ENCODE data around the gene CHCHD4. TPM values are rescaled to one million over a fixed set of nuclear protein-coding genes. Genes with fewer than 3 reads are reported as not detected.

CHCHD4 gene
- polyA plus RNA-seq, 3 donors = 6.5 to 13.8 (median 13.6) TPM

DNA sequence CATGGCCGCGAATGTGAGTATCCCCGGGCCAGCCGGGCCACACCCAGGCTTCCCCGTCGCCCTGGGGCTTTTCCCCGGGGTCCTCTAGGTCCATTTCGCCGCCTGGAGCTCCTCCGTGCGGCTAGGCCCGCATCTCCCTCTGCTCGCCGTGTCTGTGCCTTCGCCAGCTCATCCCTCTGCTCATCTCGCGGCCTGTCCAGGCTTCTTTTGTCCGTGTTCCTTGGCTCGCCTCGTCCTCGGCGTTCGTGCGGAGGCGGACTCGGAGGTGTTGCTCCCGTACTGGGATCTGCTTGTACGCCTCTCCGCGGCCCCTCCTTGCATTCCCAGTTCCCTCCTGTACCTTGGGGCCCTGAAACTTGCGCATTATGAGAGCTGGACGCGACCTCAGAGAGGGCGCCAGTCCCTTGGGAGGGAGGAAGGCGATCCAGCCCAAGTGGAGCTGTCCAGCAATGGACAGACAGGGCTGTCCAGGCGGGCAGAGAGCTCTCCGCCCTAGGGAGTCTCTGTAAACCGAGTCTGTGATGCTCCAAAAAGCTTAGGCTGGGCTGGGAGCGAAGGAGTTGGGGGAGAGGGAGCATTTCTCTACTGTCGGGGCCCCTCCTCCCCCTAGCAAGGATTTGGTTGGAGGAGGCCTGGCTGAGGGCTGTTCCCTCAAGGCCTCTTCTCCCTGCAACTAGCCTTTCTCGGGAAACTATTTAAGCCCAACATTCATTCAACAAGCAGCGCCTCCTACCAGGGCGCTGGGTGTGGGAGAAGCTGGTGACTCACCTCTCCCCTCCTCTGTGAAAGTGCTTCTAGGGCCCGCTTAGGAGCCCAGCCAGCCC is 735 bp upstream of the CHCHD4 start:
- peaks cover 13 to 55% of the 10 kb centered on the region in 2 donors for H3K36me3 ChIP-seq (replicated peaks in 1 of 2; ENCODE audit: control insufficient read depth in 1 of 2, insufficient read depth in 2 of 2, low read length in 2 of 2)
- Mint-ChIP-seq H3K4me3 (peak overlapping the region; percentile 96), H3K4me1 (peaks cover 44% of the 10 kb centered on the region), H3K27me3 (ENCODE audit: low read depth in 3 of 3) (peaks cover 0 to 2% (median 1%) of the 10 kb centered on the region in 3 donors), H3K27ac (peak overlapping the region; percentile 89 to 99 (median 96)), H3K9me3 (peaks cover 0 to under 1% (median 0%) of the 10 kb centered on the region in 7 donors), H3K36me3 (peaks cover 43 to 55% of the 10 kb centered on the region in 2 donors)
- intact Hi-C loops (cut with micrococcal nuclease) = loop anchor here (2.0 to 10.0 kb wide), 4 partner anchors 21 to 939 kb away; partner anchors contain the start of gene MRPS25 (in 1 of the 2)
- peak overlapping the region; percentile 93 for H3K9ac ChIP-seq (ENCODE audit: insufficient read depth, low read length, poor library complexity, severe bottlenecking)
- WGBS (ENCODE audit: insufficient coverage) = 0% methylated on average over 38 of the region's 44 CpGs
- peak overlapping the region; percentile 82 for H3K4me2 ChIP-seq (replicated peaks; ENCODE audit: extremely low read depth, low read length, poor library complexity, severe bottlenecking)
- TF ChIP-seq, protein P1, sequence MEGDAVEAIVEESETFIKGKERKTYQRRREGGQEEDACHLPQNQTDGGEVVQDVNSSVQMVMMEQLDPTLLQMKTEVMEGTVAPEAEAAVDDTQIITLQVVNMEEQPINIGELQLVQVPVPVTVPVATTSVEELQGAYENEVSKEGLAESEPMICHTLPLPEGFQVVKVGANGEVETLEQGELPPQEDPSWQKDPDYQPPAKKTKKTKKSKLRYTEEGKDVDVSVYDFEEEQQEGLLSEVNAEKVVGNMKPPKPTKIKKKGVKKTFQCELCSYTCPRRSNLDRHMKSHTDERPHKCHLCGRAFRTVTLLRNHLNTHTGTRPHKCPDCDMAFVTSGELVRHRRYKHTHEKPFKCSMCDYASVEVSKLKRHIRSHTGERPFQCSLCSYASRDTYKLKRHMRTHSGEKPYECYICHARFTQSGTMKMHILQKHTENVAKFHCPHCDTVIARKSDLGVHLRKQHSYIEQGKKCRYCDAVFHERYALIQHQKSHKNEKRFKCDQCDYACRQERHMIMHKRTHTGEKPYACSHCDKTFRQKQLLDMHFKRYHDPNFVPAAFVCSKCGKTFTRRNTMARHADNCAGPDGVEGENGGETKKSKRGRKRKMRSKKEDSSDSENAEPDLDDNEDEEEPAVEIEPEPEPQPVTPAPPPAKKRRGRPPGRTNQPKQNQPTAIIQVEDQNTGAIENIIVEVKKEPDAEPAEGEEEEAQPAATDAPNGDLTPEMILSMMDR (IDR thresholded peaks at IDR 0.05) = no peak
- peaks cover 60% of the 10 kb centered on the region for H4K20me1 ChIP-seq (ENCODE audit: insufficient read depth, low read length)
- H3K4me3 ChIP-seq (replicated peaks in 1 of 3; ENCODE audit: low read depth in 2 of 3, low read length in 3 of 3) = peak overlapping the region; percentile 67 to 97 (median 90)
- DNase-seq = peak; percentile 66 to 77 (median 76)
- H3K9me3 ChIP-seq (replicated peaks in 1 of 2; ENCODE audit: control insufficient read depth in 1 of 2, insufficient read depth in 1 of 2, low read length in 2 of 2) = no peaks in the 10 kb centered on the region
- peak overlapping the region; percentile 98 for H2AFZ ChIP-seq (ENCODE audit: insufficient read depth, low read depth, low read length, poor library complexity, severe bottlenecking)
- peak overlapping the region; percentile 87 to 91 for H3K27ac ChIP-seq (ENCODE audit: low read depth in 1 of 2, low read length in 2 of 2)
- peaks cover 61% of the 10 kb centered on the region for H3K79me2 ChIP-seq (ENCODE audit: insufficient read depth, low read length)
- H3K4me1 ChIP-seq (ENCODE audit: control insufficient read depth in 1 of 2, insufficient read depth in 2 of 2, low read length in 2 of 2) = peaks cover 24 to 29% of the 10 kb centered on the region in 2 donors
- H3K27me3 ChIP-seq (ENCODE audit: control insufficient read depth in 2 of 2, insufficient read depth in 2 of 2, low read length in 2 of 2) = no peaks in the 10 kb centered on the region

DNA sequence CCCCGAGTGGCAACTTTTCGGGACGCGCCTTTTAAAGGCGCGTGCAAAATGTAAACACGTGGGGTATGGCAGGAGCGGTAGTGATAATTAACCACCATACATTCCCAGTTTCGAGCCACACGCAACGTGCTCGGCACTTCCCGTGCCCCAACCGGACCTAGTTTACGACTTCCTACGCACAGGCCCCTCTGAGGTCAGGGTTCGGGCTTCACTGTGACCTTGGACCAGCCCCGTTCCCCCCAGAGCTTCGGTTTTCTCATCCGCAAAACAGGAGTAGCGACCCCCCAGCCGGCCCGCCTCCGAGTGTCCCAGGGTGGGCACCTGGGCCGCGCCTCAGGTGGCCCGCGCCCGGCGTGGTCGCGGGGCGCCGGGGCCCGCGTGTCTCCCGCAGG is 451 bp downstream of the CHCHD4 start:
- H3K27me3 ChIP-seq (ENCODE audit: control insufficient read depth in 2 of 2, insufficient read depth in 2 of 2, low read length in 2 of 2) = no peaks in the 10 kb centered on the region
- Mint-ChIP-seq H3K27ac (peak overlapping the region; percentile 74 to 96 (median 91)), H3K4me3 (peak overlapping the region; percentile 83 to 89), H3K4me1 (peaks cover 48% of the 10 kb centered on the region), H3K27me3 (ENCODE audit: low read depth in 3 of 3) (peaks cover 0 to 4% (median 0%) of the 10 kb centered on the region in 3 donors), H3K9me3 (peaks cover 0 to 2% (median 0%) of the 10 kb centered on the region in 7 donors), H3K36me3 (peaks cover 38 to 48% of the 10 kb centered on the region in 2 donors)
- peak overlapping the region; percentile 98 for H2AFZ ChIP-seq (ENCODE audit: insufficient read depth, low read depth, low read length, poor library complexity, severe bottlenecking)
- peaks cover 61% of the 10 kb centered on the region for H3K79me2 ChIP-seq (ENCODE audit: insufficient read depth, low read length)
- H3K27ac ChIP-seq (ENCODE audit: low read depth in 1 of 2, low read length in 2 of 2) = peak overlapping the region; percentile 51 to 91
- intact Hi-C loops (cut with micrococcal nuclease) = loop anchor here (1.0 to 10.0 kb wide), 6 partner anchors 53 to 941 kb away; partner anchors contain the start of genes CCDC174 (in 1 of the 2), LSM3 (in 1 of the 2), MRPS25 (in 1 of the 2) and XPC (in 1 of the 2)
- H3K9ac ChIP-seq (ENCODE audit: insufficient read depth, low read length, poor library complexity, severe bottlenecking) = peak overlapping the region; percentile 93
- peaks cover 54% of the 10 kb centered on the region for H4K20me1 ChIP-seq (ENCODE audit: insufficient read depth, low read length)
- H3K9me3 ChIP-seq (replicated peaks in 1 of 2; ENCODE audit: control insufficient read depth in 1 of 2, insufficient read depth in 1 of 2, low read length in 2 of 2) = no peaks in the 10 kb centered on the region
- H3K4me1 ChIP-seq (ENCODE audit: control insufficient read depth in 1 of 2, insufficient read depth in 2 of 2, low read length in 2 of 2) = peaks cover 24 to 29% of the 10 kb centered on the region in 2 donors
- peak overlapping the region; percentile 40 to 97 (median 90) for H3K4me3 ChIP-seq (replicated peaks in 1 of 3; ENCODE audit: low read depth in 2 of 3, low read length in 3 of 3)
- TF ChIP-seq, protein P1 (IDR thresholded peaks at IDR 0.05) = no peak
- peaks cover 3 to 53% of the 10 kb centered on the region in 2 donors for H3K36me3 ChIP-seq (replicated peaks in 1 of 2; ENCODE audit: control insufficient read depth in 1 of 2, insufficient read depth in 2 of 2, low read length in 2 of 2)
- 1% methylated on average over 34 of the region's 37 CpGs for WGBS (ENCODE audit: insufficient coverage)
- peak; percentile 62 to 76 (median 76) for DNase-seq
- H3K4me2 ChIP-seq (replicated peaks; ENCODE audit: extremely low read depth, low read length, poor library complexity, severe bottlenecking) = peak overlapping the region; percentile 82
